Measurements from ENCODE around the gene RPS6KA6. TPM values are rescaled to one million over a fixed set of nuclear protein-coding genes. Genes with fewer than 3 reads are reported as not detected.

Gene RPS6KA6
- total RNA-seq, 2 donors from 2014 or later, result 0.99 to 3.6 TPM

GRCh38 chrX:84064164-84064563 lies 123.8 kb downstream of the RPS6KA6 start:
- Histone ChIP-seq H3K4me3 (no peak overlapping the region), H3K9me3 (no peaks in the 10 kb centered on the region), H3K4me1 (no peaks in the 10 kb centered on the region), H3K27me3 (no peaks in the 10 kb centered on the region), H3K36me3 (replicated peaks in 1 of 2; ENCODE audit: insufficient read depth in 1 of 2, low read depth in 2 of 2) (no peaks in the 10 kb centered on the region), H3K27ac (no peak overlapping the region)
- DNase-seq, result no peak
- ATAC-seq, result no peak
- 81 to 91% methylated on average over 4 of the region's 4 CpGs for WGBS, 2 donors
- intact Hi-C loops (cut with DNase I), result no loop called here
- no peak for TF ChIP-seq POLR2A (IDR thresholded peaks at IDR 0.05)
- no peak for TF ChIP-seq CTCF (IDR thresholded peaks at IDR 0.05)

DNA sequence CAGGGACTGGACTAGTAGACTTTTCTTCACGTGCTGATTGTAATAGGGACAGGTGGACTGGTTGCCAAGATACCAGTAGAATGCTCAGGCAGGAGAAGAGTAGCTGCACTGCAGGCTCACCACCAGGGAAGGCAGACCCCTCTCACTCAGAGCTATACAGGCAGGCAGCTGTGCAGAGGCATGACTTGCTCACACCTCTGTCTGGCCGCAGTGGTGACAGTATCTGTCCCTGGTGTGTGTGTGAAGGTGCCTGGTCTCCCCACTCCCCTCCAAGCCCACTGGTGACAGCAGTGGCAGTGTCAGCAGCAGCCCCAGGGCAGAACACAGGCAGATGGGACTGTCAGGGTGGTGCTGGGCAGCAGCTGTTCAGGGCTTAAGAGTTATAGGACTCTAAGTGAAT lies 140.7 kb downstream of the RPS6KA6 start:
- Histone ChIP-seq H3K9me3 (no peaks in the 10 kb centered on the region), H3K27me3 (no peaks in the 10 kb centered on the region), H3K27ac (no peak overlapping the region), H3K4me1 (no peaks in the 10 kb centered on the region), H3K36me3 (replicated peaks in 1 of 2; ENCODE audit: insufficient read depth in 1 of 2, low read depth in 2 of 2) (no peaks in the 10 kb centered on the region), H3K4me3 (no peak overlapping the region)
- intact Hi-C loops (cut with DNase I), result no loop called here
- 45% methylated on average over 2 of the region's 2 CpGs; no CpG with 5 or more reads in 1 of the 2 donors for WGBS, 2 donors
- DNase-seq, result no peak
- ATAC-seq, result no peak
- TF ChIP-seq POLR2A (IDR thresholded peaks at IDR 0.05) (no peak), CTCF (IDR thresholded peaks at IDR 0.05) (no peak)

GRCh38 chrX:84046403-84046984 lies 141.5 kb downstream of the RPS6KA6 start:
- DNase-seq (peak; percentile 3 to 23 (median 16)), ATAC-seq (peak; percentile 53)
- Histone ChIP-seq H3K36me3 (replicated peaks in 1 of 2; ENCODE audit: insufficient read depth in 1 of 2, low read depth in 2 of 2) (no peaks in the 10 kb centered on the region), H3K4me3 (no peak overlapping the region), H3K27me3 (no peaks in the 10 kb centered on the region), H3K9me3 (no peaks in the 10 kb centered on the region), H3K27ac (no peak overlapping the region), H3K4me1 (no peaks in the 10 kb centered on the region)
- no peak for TF ChIP-seq POLR2A (IDR thresholded peaks at IDR 0.05)
- peak; percentile 32 to 62 (median 46) for TF ChIP-seq CTCF (IDR thresholded peaks at IDR 0.05)
- WGBS, 2 donors, result 29 to 56% methylated on average over 2 to 7 of the region's 7 CpGs
- intact Hi-C loops (cut with DNase I), result no loop called here

GRCh38 chrX:84044051-84044450 lies 143.9 kb downstream of the RPS6KA6 start:
- H3K9me3 ChIP-seq, result no peaks in the 10 kb centered on the region
- H3K4me3 ChIP-seq, result no peak overlapping the region
- ATAC-seq (no peak), DNase-seq (no peak)
- 89% methylated on average over 3 of the region's 4 CpGs; no CpG with 5 or more reads in 1 of the 2 donors for WGBS, 2 donors
- intact Hi-C loops (cut with DNase I), result no loop called here
- no peak for TF ChIP-seq POLR2A (IDR thresholded peaks at IDR 0.05)
- no peak for TF ChIP-seq CTCF (IDR thresholded peaks at IDR 0.05)
- no peaks in the 10 kb centered on the region for H3K36me3 ChIP-seq (replicated peaks in 1 of 2; ENCODE audit: insufficient read depth in 1 of 2, low read depth in 2 of 2)
- H3K27ac ChIP-seq, result no peak overlapping the region
- no peaks in the 10 kb centered on the region for H3K27me3 ChIP-seq
- H3K4me1 ChIP-seq, result no peaks in the 10 kb centered on the region

Small RNA genes lying within 50 kb of the gene (microRNA-seq; reads per million reads assigned to microRNA genes)
- gene MIR548I4 (ENCODE audit: borderline number of aligned reads in 2 of 2, borderline replicate concordance in 2 of 2), result 0 reads per million in 2 donors

Small RNA genes lying within 50 kb of the gene (small RNA-seq; reads per million reads assigned to genes)
- gene MIR548I4, result not detected
